ENCODE data around the gene DHX35. TPM values are rescaled to one million over a fixed set of nuclear protein-coding genes. Genes with fewer than 3 reads are reported as not detected.

DHX35 gene
- total RNA-seq, 1 experiment from 2014 or later, result 20.4 TPM

GRCh38 chr20:39036011-39036410 is 73.9 kb downstream of the DHX35 start:
- ChIA-PET POLR2A (no interaction called here), CTCF (no interaction called here)
- Mint-ChIP-seq H3K9me3 (no peaks in the 10 kb centered on the region), H3K4me3 (no peak overlapping the region), H3K27me3 (ENCODE audit: low read depth) (no peaks in the 10 kb centered on the region), H3K4me1 (no peaks in the 10 kb centered on the region), H3K27ac (peak overlapping the region; percentile 66; the same call in 1 of the 2 replicates), H3K36me3 (peaks cover 46% of the 10 kb centered on the region)
- DNase-seq (ENCODE audit: low spot score) (no peak), ATAC-seq (no peak)
- TF ChIP-seq ZMAT4 (CRISPR knock-in tag; IDR thresholded peaks at IDR 0.05) (no peak), MYBL2 (CRISPR knock-in tag; IDR thresholded peaks at IDR 0.05) (no peak), USF2 (CRISPR knock-in tag; IDR thresholded peaks at IDR 0.05) (no peak), ATF3 (CRISPR knock-in tag; conservative IDR thresholded peaks at IDR 0.05) (no peak)

- no peak for ATAC-seq
- Mint-ChIP-seq H3K9me3 (no peaks in the 10 kb centered on the region), H3K27ac (no peak overlapping the region), H3K27me3 (ENCODE audit: low read depth) (no peaks in the 10 kb centered on the region), H3K4me3 (no peak overlapping the region), H3K4me1 (no peaks in the 10 kb centered on the region), H3K36me3 (peaks cover 46% of the 10 kb centered on the region)
- no peak for TF ChIP-seq ZNF219 (CRISPR knock-in tag; IDR thresholded peaks at IDR 0.05; ENCODE audit: borderline replicate concordance)
- no peak for TF ChIP-seq MAX (CRISPR knock-in tag; IDR thresholded peaks at IDR 0.05)
- no peak for TF ChIP-seq ERG (CRISPR knock-in tag; IDR thresholded peaks at IDR 0.05)
- TF ChIP-seq SMAD3 (CRISPR knock-in tag; IDR thresholded peaks at IDR 0.05; ENCODE audit: borderline replicate concordance), result no peak
- no peak for TF ChIP-seq ATF6 (CRISPR knock-in tag; IDR thresholded peaks at IDR 0.05)
- TF ChIP-seq NFE2L1 (CRISPR knock-in tag; IDR thresholded peaks at IDR 0.05), result no peak
- no peak for TF ChIP-seq ZNF671 (CRISPR knock-in tag; IDR thresholded peaks at IDR 0.05)
- TF ChIP-seq TP53 (CRISPR knock-in tag; IDR thresholded peaks at IDR 0.05), result no peak
- no peak for TF ChIP-seq JAZF1 (CRISPR knock-in tag; IDR thresholded peaks at IDR 0.05)
- TF ChIP-seq ZNF425 (CRISPR knock-in tag; conservative IDR thresholded peaks at IDR 0.05), result no peak
- TF ChIP-seq NR2C2 (CRISPR knock-in tag; IDR thresholded peaks at IDR 0.05), result no peak
- ChIA-PET CTCF (interaction anchor here (2.9 kb wide), 1 partner anchor 13 kb away, joined by 8 read pairs; no protein-coding TSS in a partner anchor), POLR2A (no interaction called here)
- no peak for DNase-seq (ENCODE audit: low spot score)
Measured at GRCh38 chr20:39036851-39037250, 74.7 kb downstream of the DHX35 start.

GRCh38 chr20:39038047-39038446 is 75.9 kb downstream of the DHX35 start:
- H3K27ac Mint-ChIP-seq, result no peak overlapping the region
- POLR2A ChIA-PET, result no interaction called here
- no peaks in the 10 kb centered on the region for H3K27me3 Mint-ChIP-seq (ENCODE audit: low read depth)
- DNase-seq (ENCODE audit: low spot score), result no peak
- no peaks in the 10 kb centered on the region for H3K4me1 Mint-ChIP-seq
- no peak overlapping the region for H3K4me3 Mint-ChIP-seq
- CTCF ChIA-PET, result interaction anchor here (2.9 kb wide), 1 partner anchor 12 kb away, joined by 8 read pairs; no protein-coding TSS in a partner anchor
- H3K36me3 Mint-ChIP-seq, result peaks cover 52% of the 10 kb centered on the region
- no peak for ATAC-seq
- no peaks in the 10 kb centered on the region for H3K9me3 Mint-ChIP-seq
- TF ChIP-seq ZSCAN18 (CRISPR knock-in tag; IDR thresholded peaks at IDR 0.05), result no peak
- no peak for TF ChIP-seq PRDM15 (CRISPR knock-in tag; IDR thresholded peaks at IDR 0.05)
